ENCODE results near the gene PDE6D. TPM values are rescaled to one million over a fixed set of nuclear protein-coding genes. Genes with fewer than 3 reads are reported as not detected.

PDE6D gene
- total and polyA plus RNA-seq, 5 donors = 13.3 to 24.3 (median 17.7) TPM

GRCh38 chr2:231743376-231744116 is 37.5 kb downstream of the PDE6D start:
- WGBS = 63% methylated on average over 9 of the region's 9 CpGs
- no peak for ATAC-seq
- DNase-seq = no peak
- intact Hi-C loops (cut with DNase I) = no loop called here
- Histone ChIP-seq H3K9me3 (ENCODE audit: control insufficient read depth, low read length) (no peaks in the 10 kb centered on the region), H3K4me3 (ENCODE audit: low read length) (no peak overlapping the region), H3K27me3 (ENCODE audit: control insufficient read depth, insufficient read depth) (no peaks in the 10 kb centered on the region), H3K4me1 (ENCODE audit: control insufficient read depth, insufficient read depth, low read length) (no peaks in the 10 kb centered on the region), H3K27ac (ENCODE audit: low read length) (no peak overlapping the region)

GRCh38 chr2:231737761-231738160 is 43.3 kb downstream of the PDE6D start:
- DNase-seq (no peak), ATAC-seq (no peak)
- Histone ChIP-seq H3K4me3 (ENCODE audit: low read length) (no peak overlapping the region), H3K9me3 (ENCODE audit: control insufficient read depth, low read length) (no peaks in the 10 kb centered on the region), H3K27me3 (ENCODE audit: control insufficient read depth, insufficient read depth) (no peaks in the 10 kb centered on the region), H3K4me1 (ENCODE audit: control insufficient read depth, insufficient read depth, low read length) (no peaks in the 10 kb centered on the region), H3K27ac (ENCODE audit: low read length) (no peak overlapping the region)
- intact Hi-C loops (cut with DNase I) = no loop called here
- WGBS = 95% methylated on average over 7 of the region's 7 CpGs

GRCh38 chr2:231732604-231733003 is 48.5 kb downstream of the PDE6D start:
- intact Hi-C loops (cut with DNase I) = no loop called here
- Histone ChIP-seq H3K4me3 (ENCODE audit: low read length) (no peak overlapping the region), H3K27ac (ENCODE audit: low read length) (no peak overlapping the region), H3K27me3 (ENCODE audit: control insufficient read depth, insufficient read depth) (no peaks in the 10 kb centered on the region), H3K9me3 (ENCODE audit: control insufficient read depth, low read length) (no peaks in the 10 kb centered on the region), H3K4me1 (ENCODE audit: control insufficient read depth, insufficient read depth, low read length) (no peaks in the 10 kb centered on the region)
- DNase-seq = no peak
- WGBS = 85% methylated on average over 4 of the region's 4 CpGs
- no peak for ATAC-seq

DNA sequence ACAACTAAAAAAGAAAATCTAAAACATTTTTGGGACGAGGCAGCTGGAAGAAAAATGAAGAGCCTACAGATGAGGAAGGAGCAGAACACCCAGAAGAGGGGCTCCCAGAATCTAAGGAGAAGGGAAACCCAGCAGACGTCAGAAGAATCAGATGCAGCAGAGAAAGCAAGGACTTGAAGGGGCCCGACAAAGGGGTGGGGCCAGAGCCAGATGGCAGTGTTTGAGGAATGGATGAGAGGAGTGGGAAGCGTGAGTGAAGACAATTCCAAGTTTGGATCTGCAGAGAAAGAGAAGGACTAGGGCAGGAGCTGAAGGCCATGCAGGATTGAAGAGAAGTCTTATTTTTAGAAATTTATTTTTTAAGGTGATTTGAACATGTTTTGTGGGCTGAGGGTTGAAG is 53.5 kb downstream of the PDE6D start:
- DNase-seq (no peak), ATAC-seq (no peak)
- no peaks in the 10 kb centered on the region for H3K9me3 ChIP-seq (ENCODE audit: control insufficient read depth, low read length)
- H3K27ac ChIP-seq (ENCODE audit: low read length) = no peak overlapping the region
- no peak overlapping the region for H3K4me3 ChIP-seq (ENCODE audit: low read length)
- H3K4me1 ChIP-seq (ENCODE audit: control insufficient read depth, insufficient read depth, low read length) = no peaks in the 10 kb centered on the region
- intact Hi-C loops (cut with DNase I) = no loop called here
- WGBS = 59% methylated on average over 4 of the region's 4 CpGs
- no peaks in the 10 kb centered on the region for H3K27me3 ChIP-seq (ENCODE audit: control insufficient read depth, insufficient read depth)

DNA sequence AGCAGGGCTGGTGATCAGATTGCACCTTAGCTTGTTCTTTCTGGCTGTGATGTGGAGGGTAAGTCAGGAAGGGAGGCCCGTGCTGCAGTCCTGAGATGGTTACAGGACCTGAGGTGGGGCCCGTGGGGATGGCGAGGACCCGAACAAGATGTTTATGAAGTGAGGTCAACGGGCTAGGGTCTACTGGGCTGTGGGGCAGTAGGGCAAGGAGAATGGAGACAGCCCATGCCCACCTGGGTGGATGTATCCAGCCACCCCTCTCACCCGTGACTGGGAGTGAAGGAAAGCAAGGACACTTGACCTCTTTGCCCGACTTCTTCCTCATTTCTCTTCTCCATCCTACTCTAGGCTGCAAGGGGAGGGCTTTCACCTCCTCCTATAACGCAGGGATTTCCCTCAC is 54.8 kb downstream of the PDE6D start:
- H3K4me3 ChIP-seq (ENCODE audit: low read length) = no peak overlapping the region
- no peaks in the 10 kb centered on the region for H3K9me3 ChIP-seq (ENCODE audit: control insufficient read depth, low read length)
- ATAC-seq = no peak
- no peak overlapping the region for H3K27ac ChIP-seq (ENCODE audit: low read length)
- DNase-seq = no peak
- no peaks in the 10 kb centered on the region for H3K27me3 ChIP-seq (ENCODE audit: control insufficient read depth, insufficient read depth)
- no peaks in the 10 kb centered on the region for H3K4me1 ChIP-seq (ENCODE audit: control insufficient read depth, insufficient read depth, low read length)
- WGBS = 85% methylated on average over 8 of the region's 8 CpGs
- intact Hi-C loops (cut with DNase I) = no loop called here

- Histone ChIP-seq H3K27me3 (ENCODE audit: control insufficient read depth, insufficient read depth) (no peaks in the 10 kb centered on the region), H3K9me3 (ENCODE audit: control insufficient read depth, low read length) (no peaks in the 10 kb centered on the region), H3K4me3 (ENCODE audit: low read length) (no peak overlapping the region), H3K27ac (ENCODE audit: low read length) (no peak overlapping the region), H3K4me1 (ENCODE audit: control insufficient read depth, insufficient read depth, low read length) (no peaks in the 10 kb centered on the region)
- WGBS = 92% methylated on average over 10 of the region's 10 CpGs
- no peak for DNase-seq
- no peak for ATAC-seq
- intact Hi-C loops (cut with DNase I) = no loop called here
Observed at GRCh38 chr2:231725476-231725875, 55.6 kb downstream of the PDE6D start.

GRCh38 chr2:231722721-231723307 is 58.3 kb downstream of the PDE6D start:
- WGBS = 87% methylated on average over 8 of the region's 8 CpGs
- no peak for ATAC-seq
- Histone ChIP-seq H3K27me3 (ENCODE audit: control insufficient read depth, insufficient read depth) (no peaks in the 10 kb centered on the region), H3K4me3 (ENCODE audit: low read length) (no peak overlapping the region), H3K27ac (ENCODE audit: low read length) (no peak overlapping the region), H3K9me3 (ENCODE audit: control insufficient read depth, low read length) (no peaks in the 10 kb centered on the region), H3K4me1 (ENCODE audit: control insufficient read depth, insufficient read depth, low read length) (no peaks in the 10 kb centered on the region)
- no peak for DNase-seq
- intact Hi-C loops (cut with DNase I) = no loop called here

DNA sequence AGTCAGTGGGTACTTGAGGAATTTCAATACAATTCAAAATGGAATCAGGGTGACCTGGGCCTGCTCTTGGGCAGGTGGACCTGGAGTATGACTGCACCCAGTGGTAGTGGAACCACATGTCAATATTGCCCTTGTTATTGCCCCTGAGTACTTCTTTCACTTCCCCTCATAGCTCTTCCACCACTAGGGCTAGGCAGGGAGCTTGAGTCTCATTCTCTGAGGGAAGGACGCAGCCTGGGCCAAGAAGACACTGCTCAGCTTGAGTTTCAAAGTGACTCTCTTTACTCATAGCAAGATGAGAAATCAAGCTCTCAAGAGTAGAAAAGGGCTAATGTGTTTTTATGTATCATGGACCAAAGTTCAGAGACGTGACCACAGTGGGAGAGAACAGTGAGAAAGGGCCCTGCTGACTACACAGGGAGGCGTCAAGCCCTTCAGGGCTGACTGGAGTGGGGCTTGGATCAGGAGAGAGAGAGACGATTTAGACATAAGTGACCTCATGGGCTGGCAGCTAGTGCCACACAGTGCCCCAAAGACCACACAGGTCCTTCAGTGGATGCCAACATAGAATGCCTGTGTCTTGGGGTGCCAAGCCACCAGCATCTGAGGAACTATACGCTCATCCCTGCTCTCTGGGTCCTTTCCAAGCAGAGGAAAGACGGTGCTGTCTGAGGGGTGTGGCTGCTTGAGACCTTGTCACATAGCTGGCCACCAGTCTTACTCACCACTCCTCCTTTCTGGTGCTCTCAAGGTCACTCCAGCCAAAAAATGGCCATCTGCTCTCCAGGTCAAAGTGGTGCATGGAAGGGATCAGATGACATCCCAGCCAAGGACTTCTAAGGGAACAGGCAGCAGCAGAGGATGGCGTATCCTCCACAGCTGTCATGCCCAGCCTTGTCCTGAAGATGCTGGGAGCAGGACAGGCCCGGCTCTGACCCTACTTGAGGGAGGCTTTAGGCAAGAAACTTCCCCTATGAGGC is 59.8 kb downstream of the PDE6D start:
- no peaks in the 10 kb centered on the region for H3K9me3 ChIP-seq (ENCODE audit: control insufficient read depth, low read length)
- H3K27me3 ChIP-seq (ENCODE audit: control insufficient read depth, insufficient read depth) = no peaks in the 10 kb centered on the region
- H3K4me3 ChIP-seq (ENCODE audit: low read length) = no peak overlapping the region
- ATAC-seq (no peak), DNase-seq (no peak)
- WGBS = 82% methylated on average over 8 of the region's 8 CpGs
- H3K27ac ChIP-seq (ENCODE audit: low read length) = no peak overlapping the region
- no peaks in the 10 kb centered on the region for H3K4me1 ChIP-seq (ENCODE audit: control insufficient read depth, insufficient read depth, low read length)
- intact Hi-C loops (cut with DNase I) = no loop called here

- Histone ChIP-seq H3K4me3 (ENCODE audit: low read length) (no peak overlapping the region), H3K27me3 (ENCODE audit: control insufficient read depth, insufficient read depth) (no peaks in the 10 kb centered on the region), H3K27ac (ENCODE audit: low read length) (no peak overlapping the region), H3K9me3 (ENCODE audit: control insufficient read depth, low read length) (no peaks in the 10 kb centered on the region), H3K4me1 (ENCODE audit: control insufficient read depth, insufficient read depth, low read length) (no peaks in the 10 kb centered on the region)
- ATAC-seq = no peak
- WGBS = 70% methylated on average over 7 of the region's 7 CpGs
- DNase-seq = no peak
- intact Hi-C loops (cut with DNase I) = no loop called here
Observed at GRCh38 chr2:231720292-231720986, 60.6 kb downstream of the PDE6D start.

- Histone ChIP-seq H3K4me1 (ENCODE audit: control insufficient read depth, insufficient read depth, low read length) (no peaks in the 10 kb centered on the region), H3K27ac (ENCODE audit: low read length) (no peak overlapping the region), H3K27me3 (ENCODE audit: control insufficient read depth, insufficient read depth) (no peaks in the 10 kb centered on the region), H3K4me3 (ENCODE audit: low read length) (no peak overlapping the region), H3K9me3 (ENCODE audit: control insufficient read depth, low read length) (no peaks in the 10 kb centered on the region)
- ATAC-seq = no peak
- intact Hi-C loops (cut with DNase I) = no loop called here
- WGBS = 79% methylated on average over 6 of the region's 6 CpGs
- no peak for DNase-seq
Observed at GRCh38 chr2:231718799-231719198, 62.3 kb downstream of the PDE6D start.

All from right cardiac atrium (tissue), 5 donors.